GM13977 (cell line): ENCODE data around the gene LTBP4.

Experiments
- DNase-seq: peaks from one replicate; pipeline ENCODE4 v3.0.0; 2012; ENCODE audit warnings: low spot score
- in situ Hi-C: fragments of 300-500 bp; cut with MboI; formaldehyde crosslinking; loops from one replicate; pipeline ENCODE4 v1.12.0; 2022; ENCODE audit warnings: low sequenced_read_pairs, low pct_unique_long_range_greater_than_20kb, mixed read lengths, inconsistent platforms; ENCODE audit not compliant: unreplicated experiment
- TF ChIP-seq, protein P1 (sequence below): IDR thresholded peaks from 2 replicates; pipeline ENCODE4 v1.5.1; 2012; ENCODE audit warnings: mild to moderate bottlenecking, control low read depth; ENCODE audit not compliant: insufficient read depth; ENCODE audit errors: extremely low read depth, missing control alignments

LTBP4 gene

DNA sequence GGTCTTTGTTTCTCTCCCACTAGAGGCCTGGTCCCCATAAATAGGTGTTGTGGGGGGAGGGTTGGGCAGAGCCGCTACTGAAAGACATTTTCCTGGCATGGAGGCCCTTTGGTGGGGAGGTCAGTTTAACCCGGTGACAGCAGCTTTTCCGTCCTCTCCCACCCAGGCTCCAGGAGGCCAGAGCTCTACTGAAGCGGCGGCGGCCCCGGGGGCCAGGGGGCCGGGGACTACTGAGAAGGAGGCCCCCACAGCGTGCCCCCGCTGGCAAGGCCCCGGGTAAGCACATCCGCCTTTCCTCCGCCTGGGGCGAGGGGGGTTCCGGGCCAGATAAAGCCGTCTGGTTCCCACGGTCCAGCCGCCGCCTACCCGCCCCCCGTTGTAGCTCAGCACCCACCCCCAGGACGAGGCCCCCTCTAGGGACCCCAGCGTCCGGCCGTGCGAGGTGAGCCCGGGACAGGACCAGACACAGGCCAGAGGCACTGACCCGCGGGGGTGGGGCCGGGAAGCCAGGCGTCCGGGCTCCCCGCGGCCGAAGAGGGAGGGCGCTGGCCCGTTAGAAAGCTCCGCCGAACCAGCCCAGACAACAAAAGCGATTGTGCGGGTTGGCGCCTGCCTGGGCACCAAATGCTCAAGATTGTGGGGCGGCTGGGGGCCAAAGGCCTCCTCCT lies 1.1 kb upstream of the LTBP4 start:
- in situ Hi-C loops: loop anchor here (25.0 kb wide), 1 partner anchor 288 kb away; no protein-coding TSS in a partner anchor
- no peak for DNase-seq
- TF ChIP-seq, protein P1, sequence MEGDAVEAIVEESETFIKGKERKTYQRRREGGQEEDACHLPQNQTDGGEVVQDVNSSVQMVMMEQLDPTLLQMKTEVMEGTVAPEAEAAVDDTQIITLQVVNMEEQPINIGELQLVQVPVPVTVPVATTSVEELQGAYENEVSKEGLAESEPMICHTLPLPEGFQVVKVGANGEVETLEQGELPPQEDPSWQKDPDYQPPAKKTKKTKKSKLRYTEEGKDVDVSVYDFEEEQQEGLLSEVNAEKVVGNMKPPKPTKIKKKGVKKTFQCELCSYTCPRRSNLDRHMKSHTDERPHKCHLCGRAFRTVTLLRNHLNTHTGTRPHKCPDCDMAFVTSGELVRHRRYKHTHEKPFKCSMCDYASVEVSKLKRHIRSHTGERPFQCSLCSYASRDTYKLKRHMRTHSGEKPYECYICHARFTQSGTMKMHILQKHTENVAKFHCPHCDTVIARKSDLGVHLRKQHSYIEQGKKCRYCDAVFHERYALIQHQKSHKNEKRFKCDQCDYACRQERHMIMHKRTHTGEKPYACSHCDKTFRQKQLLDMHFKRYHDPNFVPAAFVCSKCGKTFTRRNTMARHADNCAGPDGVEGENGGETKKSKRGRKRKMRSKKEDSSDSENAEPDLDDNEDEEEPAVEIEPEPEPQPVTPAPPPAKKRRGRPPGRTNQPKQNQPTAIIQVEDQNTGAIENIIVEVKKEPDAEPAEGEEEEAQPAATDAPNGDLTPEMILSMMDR: no peak

DNA sequence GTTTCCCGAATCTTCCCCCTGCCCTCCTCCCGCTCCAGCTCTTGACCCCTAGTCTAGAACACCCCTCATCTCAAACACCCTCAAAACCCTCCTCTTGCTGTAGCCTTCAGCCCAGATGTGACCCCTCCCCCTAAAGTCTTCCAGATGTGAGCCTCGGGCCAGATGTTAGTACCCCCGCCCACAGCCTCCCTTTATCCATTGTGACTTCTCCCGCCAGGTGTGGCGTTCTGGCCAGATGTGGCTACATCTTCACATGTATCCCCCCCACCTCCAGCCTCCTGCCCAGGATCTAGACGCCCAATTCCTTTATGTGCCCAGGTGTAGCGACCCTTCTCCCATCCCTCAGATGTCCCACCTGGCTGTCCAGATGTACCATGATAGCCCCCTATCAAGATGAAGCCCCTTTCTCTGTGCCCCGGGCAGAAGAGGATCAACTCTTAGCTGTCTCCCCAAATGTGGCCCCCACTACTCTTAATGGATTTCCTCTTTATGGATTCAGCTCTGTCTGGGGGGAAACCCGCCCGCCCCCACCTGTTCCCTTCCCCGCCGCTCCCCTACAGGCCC lies 517 bp upstream of the LTBP4 start:
- in situ Hi-C loops: loop anchor here (25.0 kb wide), 1 partner anchor 288 kb away; no protein-coding TSS in a partner anchor
- TF ChIP-seq, protein P1: no peak
- no peak for DNase-seq

DNA sequence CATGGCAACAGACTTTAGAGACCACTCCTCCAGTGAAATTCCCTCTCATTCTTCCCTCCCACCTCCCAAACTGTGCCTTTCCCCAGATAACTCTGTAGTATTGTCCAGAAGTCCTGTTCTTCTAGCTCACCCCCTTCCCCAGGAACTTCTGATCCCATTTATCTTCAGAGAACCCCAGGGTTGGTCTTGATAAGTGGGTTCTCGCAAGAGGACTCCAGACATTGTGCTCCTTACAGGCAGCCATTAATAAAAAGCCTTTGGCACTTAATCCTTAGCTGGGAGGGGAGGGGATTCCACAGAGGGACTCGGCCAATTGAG lies 1.9 kb downstream of the LTBP4 start:
- DNase-seq: no peak
- TF ChIP-seq, protein P1: no peak
- in situ Hi-C loops: loop anchor here (25.0 kb wide), 1 partner anchor 291 kb away; no protein-coding TSS in a partner anchor

DNA sequence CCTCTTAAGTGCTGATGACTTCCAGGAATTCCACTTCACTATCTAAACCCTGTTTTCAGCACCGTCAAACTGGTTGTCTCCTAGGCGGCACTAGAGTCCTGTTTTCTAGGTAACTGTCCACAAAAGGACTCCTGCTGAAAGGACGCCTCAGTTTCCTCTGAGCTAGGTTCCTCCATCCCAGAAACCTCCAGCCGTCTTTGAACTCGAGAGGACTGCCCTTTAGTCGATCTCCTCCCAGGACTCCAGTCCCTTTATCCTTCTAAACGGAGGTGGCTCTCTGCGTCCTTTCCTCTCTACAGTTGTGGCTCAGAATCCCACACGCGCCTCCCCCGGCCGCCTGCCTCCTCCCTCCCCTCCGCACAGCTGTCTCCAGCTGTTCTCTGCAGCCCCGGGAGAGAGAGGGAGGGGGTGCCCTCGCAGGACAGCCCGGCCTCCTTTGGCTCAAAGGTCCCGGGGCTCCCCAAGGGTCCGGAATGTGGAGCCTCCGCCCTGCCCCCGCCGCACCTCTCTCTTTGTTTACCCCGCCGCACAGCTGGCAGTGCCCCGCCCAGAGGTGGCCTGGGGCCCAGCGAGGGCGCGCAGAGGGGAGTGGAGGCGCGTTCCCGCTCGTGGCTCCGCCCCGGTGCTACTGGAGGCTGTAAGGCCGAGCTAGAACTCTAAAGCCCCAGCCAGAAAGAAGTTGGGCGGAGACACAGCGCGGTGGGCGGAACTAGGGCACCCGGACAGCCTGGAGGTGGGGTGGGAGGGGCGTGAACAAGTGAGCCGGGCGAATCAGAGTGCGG lies 2.4 kb downstream of the LTBP4 start:
- TF ChIP-seq, protein P1: no peak
- in situ Hi-C loops: loop anchor here (25.0 kb wide), 1 partner anchor 291 kb away; no protein-coding TSS in a partner anchor
- peak; percentile 97 for DNase-seq

DNA sequence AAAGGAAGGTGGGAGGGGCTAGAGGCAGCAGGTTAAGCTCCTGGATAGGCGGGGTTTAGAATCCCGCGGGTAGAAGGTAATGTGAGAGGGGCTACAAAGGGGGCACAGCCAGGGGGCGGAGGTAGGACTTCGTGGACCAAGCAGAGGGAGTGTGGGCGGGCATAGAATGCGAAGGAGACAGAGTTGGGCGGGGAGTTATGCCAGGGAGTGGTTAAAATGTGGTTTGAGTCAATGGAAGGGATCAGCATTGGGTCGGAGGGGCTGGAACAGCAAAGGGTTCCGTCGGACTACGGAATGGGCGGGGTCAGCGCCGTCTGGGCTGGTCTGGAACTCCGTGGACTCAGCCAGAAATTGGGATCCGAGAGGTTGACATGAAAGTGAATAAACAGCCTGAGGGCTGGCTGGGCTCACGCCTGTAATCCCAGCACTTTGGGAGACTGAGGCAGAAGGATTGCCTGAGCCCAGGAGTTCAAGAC lies 3.0 kb downstream of the LTBP4 start:
- in situ Hi-C loops: loop anchor here (25.0 kb wide), 1 partner anchor 292 kb away; no protein-coding TSS in a partner anchor

More for the DNA sequence above, 3.0 kb downstream of the LTBP4 start:
- DNase-seq: no peak
- TF ChIP-seq, protein P1: no peak
